ENCODE results near the gene MIPEP.

MIPEP gene

GRCh38 chr13:23723471-23723870, 165.7 kb downstream of the MIPEP start:
- DNase-seq (ENCODE audit: low read depth) = no peak
- H3K4me3 ChIP-seq (ENCODE audit: low read depth, low read length) = no peak overlapping the region
- no peak for TF ChIP-seq CTCF (IDR thresholded peaks at IDR 0.05; ENCODE audit: control insufficient read depth, extremely low read depth, insufficient read depth)

GRCh38 chr13:23722726-23723453, 166.3 kb downstream of the MIPEP start:
- TF ChIP-seq CTCF (IDR thresholded peaks at IDR 0.05; ENCODE audit: control insufficient read depth, extremely low read depth, insufficient read depth) = no peak
- no peak overlapping the region for H3K4me3 ChIP-seq (ENCODE audit: low read depth, low read length)
- peak; percentile 73 for DNase-seq (ENCODE audit: low read depth)

- DNase-seq (ENCODE audit: low read depth) = no peak
- no peak for TF ChIP-seq CTCF (IDR thresholded peaks at IDR 0.05; ENCODE audit: control insufficient read depth, extremely low read depth, insufficient read depth)
- no peak overlapping the region for H3K4me3 ChIP-seq (ENCODE audit: low read depth, low read length)
Observed at GRCh38 chr13:23718996-23719395, 170.2 kb downstream of the MIPEP start.

- no peak for TF ChIP-seq CTCF (IDR thresholded peaks at IDR 0.05; ENCODE audit: control insufficient read depth, extremely low read depth, insufficient read depth)
- no peak overlapping the region for H3K4me3 ChIP-seq (ENCODE audit: low read depth, low read length)
- DNase-seq (ENCODE audit: low read depth) = no peak
Observed at GRCh38 chr13:23716401-23716800, 172.8 kb downstream of the MIPEP start.

GRCh38 chr13:23715762-23716235, 173.4 kb downstream of the MIPEP start:
- 0 out of 2 replicates have a peak, but pooled peaks have one; percentile 18 for TF ChIP-seq CTCF (IDR thresholded peaks at IDR 0.05; ENCODE audit: control insufficient read depth, extremely low read depth, insufficient read depth)
- DNase-seq (ENCODE audit: low read depth) = no peak

GRCh38 chr13:23715092-23715761, 174.0 kb downstream of the MIPEP start:
- H3K4me3 ChIP-seq (ENCODE audit: low read depth, low read length) = no peak overlapping the region
- no peak for DNase-seq (ENCODE audit: low read depth)
- TF ChIP-seq CTCF (IDR thresholded peaks at IDR 0.05; ENCODE audit: control insufficient read depth, extremely low read depth, insufficient read depth) = no peak

More at GRCh38 chr13:23715762-23716235, 173.4 kb downstream of the MIPEP start:
- no peak overlapping the region for H3K4me3 ChIP-seq (ENCODE audit: low read depth, low read length)

Measured in LNCaP clone FGC (cell line).